ENCODE data around the gene CCDC85C.

Gene CCDC85C

DNA sequence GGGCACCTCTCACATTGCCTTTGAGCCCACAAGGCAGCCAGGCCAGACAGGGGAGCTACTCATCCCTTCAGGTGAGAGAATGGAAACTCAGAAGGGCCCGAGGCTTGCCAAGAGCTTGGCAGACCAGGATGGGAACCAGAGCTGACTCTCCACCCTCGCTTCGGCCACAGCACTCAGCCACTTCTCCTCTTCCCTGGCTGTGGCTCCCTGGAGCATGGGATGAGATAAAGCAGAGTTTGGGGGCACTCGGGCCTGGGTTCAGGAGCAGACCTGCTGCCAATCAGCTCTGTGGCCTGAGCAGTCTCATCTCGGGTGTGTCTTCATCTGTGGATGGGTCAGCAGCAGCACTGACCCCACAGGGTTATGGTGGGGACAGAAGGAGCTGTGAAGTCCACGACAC lies 20.0 kb upstream of the CCDC85C start:
- H3K4me1 ChIP-seq (ENCODE audit: control insufficient read depth, low read depth, low read length) = no peaks in the 10 kb centered on the region
- H3K18ac ChIP-seq (ENCODE audit: low read length) = no peak overlapping the region
- H2BK120ac ChIP-seq (ENCODE audit: low read depth, low read length) = no peak overlapping the region
- no peaks in the 10 kb centered on the region for H3K79me1 ChIP-seq (ENCODE audit: low read length)
- H3K23ac ChIP-seq (ENCODE audit: low read length) = no peak overlapping the region
- WGBS (ENCODE audit: extremely low coverage, insufficient coverage, low lambda C conversion rate) = no CpG with 5 or more reads among the region's 6 CpGs
- H4K5ac ChIP-seq (ENCODE audit: low read length) = no peak overlapping the region
- no peak overlapping the region for H3K27ac ChIP-seq (ENCODE audit: low read depth, low read length)
- H2BK15ac ChIP-seq (replicated peaks; ENCODE audit: low read depth) = no peak overlapping the region
- no peak overlapping the region for H3K4me2 ChIP-seq (ENCODE audit: low read length)
- no peak overlapping the region for H4K8ac ChIP-seq (ENCODE audit: low read depth, low read length)
- H3K4ac ChIP-seq (ENCODE audit: low read depth, low read length) = no peak overlapping the region
- no peak overlapping the region for H3K4me3 ChIP-seq (ENCODE audit: low read length)
- H2BK5ac ChIP-seq (ENCODE audit: low read length) = no peak overlapping the region
- no peaks in the 10 kb centered on the region for H3K27me3 ChIP-seq (ENCODE audit: insufficient read depth, low read length, poor library complexity)
- H3K36me3 ChIP-seq (ENCODE audit: control insufficient read depth, insufficient read depth, low read length) = no peaks in the 10 kb centered on the region
- no peak overlapping the region for H3K9ac ChIP-seq (ENCODE audit: low read length)
- H3K56ac ChIP-seq (ENCODE audit: low read length) = no peak overlapping the region
- no peak overlapping the region for H2AK5ac ChIP-seq (ENCODE audit: low read length)
- H3K79me2 ChIP-seq (ENCODE audit: control insufficient read depth, insufficient read depth, low read length) = no peaks in the 10 kb centered on the region
- DNase-seq = no peak

DNA sequence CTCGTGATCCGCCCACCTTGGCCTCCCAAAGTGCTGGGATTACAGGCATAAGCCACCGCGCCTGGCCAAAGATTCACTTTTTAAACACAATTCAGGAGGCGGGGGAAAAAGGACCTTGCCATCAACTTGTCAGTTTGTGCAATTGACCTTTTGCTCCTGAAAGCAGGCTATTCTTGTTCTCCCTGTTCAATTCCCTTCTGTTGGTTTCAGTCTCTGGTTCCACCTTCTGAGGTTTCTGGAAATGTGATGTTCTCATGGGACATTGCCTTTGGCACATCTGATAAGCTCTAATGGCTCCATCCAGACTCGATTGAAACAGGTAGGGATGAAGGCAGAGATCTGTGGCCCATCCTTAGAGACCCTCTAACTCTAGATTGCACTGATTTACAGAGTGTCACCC lies 17.9 kb upstream of the CCDC85C start:
- H3K4me3 ChIP-seq (ENCODE audit: low read length) = no peak overlapping the region
- no peak overlapping the region for H3K27ac ChIP-seq (ENCODE audit: low read depth, low read length)
- no peaks in the 10 kb centered on the region for H3K36me3 ChIP-seq (ENCODE audit: control insufficient read depth, insufficient read depth, low read length)
- H4K8ac ChIP-seq (ENCODE audit: low read depth, low read length) = no peak overlapping the region
- H3K4ac ChIP-seq (ENCODE audit: low read depth, low read length) = no peak overlapping the region
- H2BK5ac ChIP-seq (ENCODE audit: low read length) = no peak overlapping the region
- no peak overlapping the region for H2BK120ac ChIP-seq (ENCODE audit: low read depth, low read length)
- no peaks in the 10 kb centered on the region for H3K79me2 ChIP-seq (ENCODE audit: control insufficient read depth, insufficient read depth, low read length)
- no peaks in the 10 kb centered on the region for H3K4me1 ChIP-seq (ENCODE audit: control insufficient read depth, low read depth, low read length)
- H2AK5ac ChIP-seq (ENCODE audit: low read length) = no peak overlapping the region
- no peak overlapping the region for H3K18ac ChIP-seq (ENCODE audit: low read length)
- no peak overlapping the region for H4K5ac ChIP-seq (ENCODE audit: low read length)
- no peak overlapping the region for H3K56ac ChIP-seq (ENCODE audit: low read length)
- no peak overlapping the region for H3K4me2 ChIP-seq (ENCODE audit: low read length)
- no peaks in the 10 kb centered on the region for H3K79me1 ChIP-seq (ENCODE audit: low read length)
- H3K23ac ChIP-seq (ENCODE audit: low read length) = no peak overlapping the region
- no peaks in the 10 kb centered on the region for H3K27me3 ChIP-seq (ENCODE audit: insufficient read depth, low read length, poor library complexity)
- H2BK15ac ChIP-seq (replicated peaks; ENCODE audit: low read depth) = no peak overlapping the region
- H3K9ac ChIP-seq (ENCODE audit: low read length) = no peak overlapping the region
- no peak for DNase-seq
- WGBS (ENCODE audit: extremely low coverage, insufficient coverage, low lambda C conversion rate) = no CpG with 5 or more reads among the region's 6 CpGs

DNA sequence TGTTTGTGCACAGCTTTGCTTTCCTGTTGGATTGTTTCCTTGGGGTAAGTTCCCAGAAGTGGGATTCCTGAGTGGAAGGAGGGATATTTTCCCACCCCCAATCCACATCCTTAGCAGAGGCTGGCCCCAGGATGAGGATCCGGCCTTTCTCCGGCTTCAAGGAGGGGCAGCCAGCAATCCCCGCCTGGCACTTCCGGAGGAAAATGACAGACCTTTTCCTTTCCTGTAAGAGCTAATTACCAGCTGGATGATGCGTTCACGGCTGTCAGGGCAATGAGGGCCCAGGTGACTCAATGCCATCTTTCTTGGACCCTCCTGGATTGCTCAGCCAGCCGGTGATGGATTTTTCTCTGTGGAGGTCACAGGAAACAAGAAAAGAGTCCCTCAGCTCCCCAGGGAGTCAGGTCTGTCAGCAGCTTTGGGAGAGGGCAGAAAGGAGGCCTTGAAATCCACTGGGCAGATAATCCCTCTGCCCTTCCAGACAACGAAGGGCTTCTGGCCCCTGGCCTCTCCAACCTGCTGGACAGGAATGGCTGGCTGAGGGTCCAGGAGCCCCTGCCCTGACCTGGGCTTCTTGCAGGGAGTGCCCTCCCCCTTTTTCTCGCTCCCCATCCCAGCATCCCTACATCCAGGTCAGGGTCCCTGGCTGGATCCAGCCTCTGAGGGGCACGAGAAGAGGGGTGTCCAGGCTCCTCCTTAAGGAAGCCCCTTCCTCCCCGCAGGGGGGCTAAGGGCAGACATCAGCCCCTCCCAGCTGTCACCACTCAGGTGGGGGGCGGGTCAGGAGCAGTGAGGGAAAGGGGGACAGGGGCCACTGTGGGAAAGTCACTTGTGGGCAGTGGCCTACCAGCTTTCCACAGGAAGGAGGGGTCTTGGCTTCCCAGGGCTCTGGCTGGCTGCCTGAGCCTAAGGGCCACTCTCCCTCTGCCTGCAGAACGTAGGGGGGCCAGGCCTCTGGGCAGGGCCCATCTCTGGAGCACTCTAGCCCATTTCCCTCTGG lies 16.1 kb upstream of the CCDC85C start:
- no peak overlapping the region for H3K18ac ChIP-seq (ENCODE audit: low read length)
- H4K8ac ChIP-seq (ENCODE audit: low read depth, low read length) = no peak overlapping the region
- no peaks in the 10 kb centered on the region for H3K36me3 ChIP-seq (ENCODE audit: control insufficient read depth, insufficient read depth, low read length)
- no peak overlapping the region for H3K27ac ChIP-seq (ENCODE audit: low read depth, low read length)
- no peak overlapping the region for H3K4me2 ChIP-seq (ENCODE audit: low read length)
- no CpG with 5 or more reads among the region's 13 CpGs for WGBS (ENCODE audit: extremely low coverage, insufficient coverage, low lambda C conversion rate)
- H3K4me3 ChIP-seq (ENCODE audit: low read length) = no peak overlapping the region
- no peak overlapping the region for H2BK15ac ChIP-seq (replicated peaks; ENCODE audit: low read depth)
- no peak overlapping the region for H3K9ac ChIP-seq (ENCODE audit: low read length)
- no peaks in the 10 kb centered on the region for H3K27me3 ChIP-seq (ENCODE audit: insufficient read depth, low read length, poor library complexity)
- H3K56ac ChIP-seq (ENCODE audit: low read length) = no peak overlapping the region
- peak; percentile 45 for DNase-seq
- no peak overlapping the region for H4K5ac ChIP-seq (ENCODE audit: low read length)
- no peaks in the 10 kb centered on the region for H3K79me1 ChIP-seq (ENCODE audit: low read length)
- H3K79me2 ChIP-seq (ENCODE audit: control insufficient read depth, insufficient read depth, low read length) = no peaks in the 10 kb centered on the region
- no peak overlapping the region for H3K23ac ChIP-seq (ENCODE audit: low read length)
- no peak overlapping the region for H2BK5ac ChIP-seq (ENCODE audit: low read length)
- H2BK120ac ChIP-seq (ENCODE audit: low read depth, low read length) = no peak overlapping the region
- H3K4ac ChIP-seq (ENCODE audit: low read depth, low read length) = no peak overlapping the region
- no peaks in the 10 kb centered on the region for H3K4me1 ChIP-seq (ENCODE audit: control insufficient read depth, low read depth, low read length)
- H2AK5ac ChIP-seq (ENCODE audit: low read length) = no peak overlapping the region

DNA sequence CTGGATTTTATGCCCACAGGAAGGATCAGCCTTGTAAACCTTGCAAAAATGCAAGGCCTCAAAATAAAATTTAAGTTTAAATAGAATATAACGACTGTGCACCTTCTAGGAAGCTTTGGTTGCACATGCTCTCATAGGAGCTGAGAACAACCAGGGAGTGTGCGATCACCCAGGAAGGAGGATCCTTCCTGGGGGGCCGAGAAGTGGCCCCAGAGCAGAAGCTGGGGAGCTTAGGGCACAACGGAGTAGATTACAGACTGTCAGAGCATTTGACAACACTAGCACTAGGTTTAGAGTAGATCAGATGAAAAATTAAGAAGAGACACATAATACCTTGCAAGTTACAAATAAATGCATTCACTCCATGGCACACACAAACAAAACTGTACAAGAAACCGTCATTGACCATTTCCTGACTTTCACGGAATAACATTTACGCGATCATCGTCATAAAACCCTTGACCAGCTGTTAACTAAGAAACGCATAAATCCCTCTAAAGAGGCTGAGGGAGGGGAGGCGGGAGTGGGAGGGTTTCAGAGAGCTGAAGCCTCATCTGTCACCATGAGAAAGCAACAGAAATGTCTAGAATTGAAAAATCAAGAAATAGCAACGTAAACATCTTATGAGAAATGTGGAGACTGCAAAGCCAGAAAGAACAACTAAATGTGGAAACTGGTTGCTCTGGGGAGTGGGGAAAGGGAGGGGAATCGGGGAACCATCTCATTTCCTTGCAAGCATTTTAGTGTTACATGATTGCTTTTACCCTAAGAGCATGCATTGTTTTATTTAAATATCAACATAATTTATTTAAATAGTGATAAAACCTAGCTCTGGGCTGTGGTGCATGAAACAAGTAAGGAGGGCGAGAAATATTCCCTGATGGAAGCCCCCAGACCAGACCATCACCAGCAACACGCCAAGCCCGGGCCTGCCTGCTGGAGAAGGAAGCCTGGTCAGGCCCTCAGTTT lies 13.1 kb upstream of the CCDC85C start:
- Histone ChIP-seq H3K27ac (ENCODE audit: low read depth, low read length) (no peak overlapping the region), H4K5ac (ENCODE audit: low read length) (no peak overlapping the region), H3K4me3 (ENCODE audit: low read length) (no peak overlapping the region), H2BK15ac (replicated peaks; ENCODE audit: low read depth) (no peak overlapping the region), H3K36me3 (ENCODE audit: control insufficient read depth, insufficient read depth, low read length) (no peaks in the 10 kb centered on the region), H3K79me1 (ENCODE audit: low read length) (no peaks in the 10 kb centered on the region), H3K9ac (ENCODE audit: low read length) (no peak overlapping the region), H3K23ac (ENCODE audit: low read length) (no peak overlapping the region), H2AK5ac (ENCODE audit: low read length) (no peak overlapping the region), H3K4ac (ENCODE audit: low read depth, low read length) (no peak overlapping the region), H3K27me3 (ENCODE audit: insufficient read depth, low read length, poor library complexity) (no peaks in the 10 kb centered on the region), H3K4me2 (ENCODE audit: low read length) (no peak overlapping the region), H2BK5ac (ENCODE audit: low read length) (no peak overlapping the region), H3K56ac (ENCODE audit: low read length) (no peak overlapping the region), H4K8ac (ENCODE audit: low read depth, low read length) (no peak overlapping the region), H3K18ac (ENCODE audit: low read length) (no peak overlapping the region), H2BK120ac (ENCODE audit: low read depth, low read length) (no peak overlapping the region), H3K79me2 (ENCODE audit: control insufficient read depth, insufficient read depth, low read length) (no peaks in the 10 kb centered on the region), H3K4me1 (ENCODE audit: control insufficient read depth, low read depth, low read length) (no peaks in the 10 kb centered on the region)
- WGBS (ENCODE audit: extremely low coverage, insufficient coverage, low lambda C conversion rate) = no CpG with 5 or more reads among the region's 16 CpGs
- no peak for DNase-seq

DNA sequence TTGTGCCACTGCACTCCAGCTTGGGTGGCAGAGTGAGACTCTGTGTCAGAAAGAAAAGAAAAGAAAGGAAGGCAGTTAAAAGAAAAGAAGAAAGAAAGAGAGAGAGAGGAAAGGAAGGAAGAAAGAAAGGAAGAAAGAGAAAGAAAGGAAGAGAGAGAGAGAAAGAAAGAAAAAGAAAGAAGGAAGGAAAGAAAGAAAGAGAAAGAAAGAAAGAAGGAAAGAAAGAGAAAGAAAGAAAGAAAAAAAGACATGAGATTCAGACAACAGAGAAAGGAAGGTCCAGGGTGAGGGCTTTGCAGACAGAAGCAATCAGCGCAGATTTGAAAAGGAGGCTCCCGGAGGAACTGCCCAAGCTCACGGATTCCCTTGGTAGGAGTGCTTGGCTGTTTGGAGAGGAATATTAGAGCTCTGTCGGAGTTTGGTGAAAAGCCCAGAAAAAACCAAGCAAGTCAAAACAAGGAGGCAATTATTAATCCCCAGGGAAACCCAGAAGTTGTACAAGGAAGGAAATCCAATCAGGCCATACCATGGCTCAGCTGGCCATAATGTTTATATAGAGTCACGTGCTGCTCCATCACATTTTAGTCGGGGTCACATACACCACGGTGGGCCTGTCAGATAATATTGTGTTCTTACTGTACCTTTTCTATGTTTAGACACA lies 11.6 kb upstream of the CCDC85C start:
- WGBS (ENCODE audit: extremely low coverage, insufficient coverage, low lambda C conversion rate) = no CpG with 5 or more reads among the region's 7 CpGs
- Histone ChIP-seq H3K9ac (ENCODE audit: low read length) (no peak overlapping the region), H3K4me1 (ENCODE audit: control insufficient read depth, low read depth, low read length) (no peaks in the 10 kb centered on the region)

More for the DNA sequence above, 11.6 kb upstream of the CCDC85C start:
- Histone ChIP-seq H4K5ac (ENCODE audit: low read length) (no peak overlapping the region), H3K4me2 (ENCODE audit: low read length) (no peak overlapping the region), H3K79me1 (ENCODE audit: low read length) (no peaks in the 10 kb centered on the region), H4K8ac (ENCODE audit: low read depth, low read length) (no peak overlapping the region), H2BK5ac (ENCODE audit: low read length) (no peak overlapping the region), H3K4me3 (ENCODE audit: low read length) (no peak overlapping the region), H3K79me2 (ENCODE audit: control insufficient read depth, insufficient read depth, low read length) (no peaks in the 10 kb centered on the region), H3K27me3 (ENCODE audit: insufficient read depth, low read length, poor library complexity) (no peaks in the 10 kb centered on the region), H3K18ac (ENCODE audit: low read length) (no peak overlapping the region), H3K56ac (ENCODE audit: low read length) (no peak overlapping the region), H2AK5ac (ENCODE audit: low read length) (no peak overlapping the region), H2BK15ac (replicated peaks; ENCODE audit: low read depth) (no peak overlapping the region), H3K36me3 (ENCODE audit: control insufficient read depth, insufficient read depth, low read length) (no peaks in the 10 kb centered on the region), H3K23ac (ENCODE audit: low read length) (no peak overlapping the region), H2BK120ac (ENCODE audit: low read depth, low read length) (no peak overlapping the region), H3K4ac (ENCODE audit: low read depth, low read length) (no peak overlapping the region), H3K27ac (ENCODE audit: low read depth, low read length) (no peak overlapping the region)
- no peak for DNase-seq
